ENCODE data around the gene MSI2.

MSI2 gene

DNA sequence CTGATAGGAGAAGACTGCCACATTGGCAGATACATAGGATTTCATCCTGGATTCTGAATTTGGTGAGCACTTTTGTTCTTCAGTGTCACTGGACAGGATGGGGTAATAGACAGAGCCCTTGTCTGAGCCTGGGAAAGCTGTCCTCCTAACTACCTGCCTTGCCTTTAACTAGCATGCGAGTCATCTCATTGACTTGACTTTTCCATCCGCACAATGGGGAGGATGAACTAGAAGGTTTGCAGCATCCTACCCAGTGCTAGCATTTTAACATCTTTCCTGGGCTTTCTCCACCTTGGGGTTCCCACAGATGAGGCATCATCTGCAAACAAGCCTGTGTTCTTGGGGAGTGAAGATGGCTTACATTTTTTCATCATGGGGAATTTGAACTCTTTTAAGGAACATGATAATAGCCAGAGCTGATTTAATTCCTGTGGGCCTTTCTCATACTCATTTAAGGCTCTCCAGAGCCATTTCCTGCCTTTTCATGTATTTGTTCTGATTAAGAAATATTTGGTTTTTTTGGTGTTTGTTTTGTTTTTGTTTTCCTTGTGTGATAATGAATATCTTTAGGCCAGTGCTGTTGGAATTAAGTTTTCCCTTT, 139.5 kb downstream of the MSI2 start:
- Histone ChIP-seq H3K36me3 (replicated peaks) (no peaks in the 10 kb centered on the region), H3K4me1 (no peaks in the 10 kb centered on the region), H3K9me3 (peaks cover 8% of the 10 kb centered on the region; the same call in 1 of the 2 replicates), H3K27me3 (ENCODE audit: low read depth) (no peaks in the 10 kb centered on the region), H3K4me3 (no peak overlapping the region)
- DNase-seq (ENCODE audit: low spot score in 2 of 2): no peak
- in situ Hi-C loops (cut with MboI; ENCODE audit: low sequenced_read_pairs): no loop called here

DNA sequence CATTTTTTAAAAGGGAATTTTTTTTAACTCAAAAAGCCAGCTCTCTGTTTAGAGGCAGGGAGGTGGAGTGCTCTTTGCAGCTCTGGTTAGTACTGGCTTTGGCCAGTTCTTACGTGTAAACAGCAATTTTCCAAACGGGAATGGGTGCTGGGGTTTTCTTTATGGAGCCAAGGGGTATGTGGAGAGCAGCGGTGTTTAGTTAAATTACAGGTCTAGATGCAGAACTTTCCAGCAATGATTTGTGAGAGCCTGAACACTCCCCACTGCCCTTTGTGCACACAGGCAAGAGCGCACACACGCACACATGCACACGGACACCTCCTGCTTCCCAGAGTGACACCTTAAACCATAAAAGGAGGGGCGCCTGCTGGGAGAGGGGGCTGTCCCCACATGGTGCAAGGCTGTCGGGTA, 140.2 kb downstream of the MSI2 start:
- Histone ChIP-seq H3K27me3 (ENCODE audit: low read depth) (no peaks in the 10 kb centered on the region), H3K4me1 (no peaks in the 10 kb centered on the region), H3K9me3 (peaks cover 8% of the 10 kb centered on the region; the same call in 1 of the 2 replicates), H3K36me3 (replicated peaks) (no peaks in the 10 kb centered on the region), H3K4me3 (no peak overlapping the region)
- DNase-seq (ENCODE audit: low spot score in 2 of 2): no peak
- in situ Hi-C loops (cut with MboI; ENCODE audit: low sequenced_read_pairs): no loop called here

GRCh38 chr17:57397402-57397801, 141.1 kb downstream of the MSI2 start:
- no peaks in the 10 kb centered on the region for H3K36me3 ChIP-seq (replicated peaks)
- in situ Hi-C loops (cut with MboI; ENCODE audit: low sequenced_read_pairs): no loop called here
- DNase-seq (ENCODE audit: low spot score in 2 of 2): no peak
- no peak overlapping the region for H3K4me3 ChIP-seq
- H3K27me3 ChIP-seq (ENCODE audit: low read depth): no peaks in the 10 kb centered on the region
- H3K9me3 ChIP-seq: peaks cover 8% of the 10 kb centered on the region; the same call in 1 of the 2 replicates
- no peaks in the 10 kb centered on the region for H3K4me1 ChIP-seq

DNA sequence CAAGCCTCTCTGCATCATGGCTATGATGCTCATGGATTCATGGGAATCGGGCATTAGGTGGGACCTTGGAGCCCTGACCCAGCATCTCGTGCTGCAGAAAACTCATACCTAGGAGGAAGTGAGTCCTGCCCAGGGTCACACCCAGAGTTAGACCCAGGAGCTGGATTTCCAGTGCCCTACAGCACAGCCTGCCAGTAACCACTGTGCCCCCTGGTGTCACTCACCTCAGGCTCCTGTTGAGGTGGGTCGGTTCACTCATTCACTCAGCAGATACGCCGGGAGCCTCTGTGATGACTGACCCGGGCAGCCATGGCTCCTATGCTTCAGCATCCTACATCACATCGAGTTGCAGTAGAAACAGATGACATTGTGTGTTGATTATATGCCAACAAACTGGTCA, 143.4 kb downstream of the MSI2 start:
- in situ Hi-C loops (cut with MboI; ENCODE audit: low sequenced_read_pairs): no loop called here

DNA sequence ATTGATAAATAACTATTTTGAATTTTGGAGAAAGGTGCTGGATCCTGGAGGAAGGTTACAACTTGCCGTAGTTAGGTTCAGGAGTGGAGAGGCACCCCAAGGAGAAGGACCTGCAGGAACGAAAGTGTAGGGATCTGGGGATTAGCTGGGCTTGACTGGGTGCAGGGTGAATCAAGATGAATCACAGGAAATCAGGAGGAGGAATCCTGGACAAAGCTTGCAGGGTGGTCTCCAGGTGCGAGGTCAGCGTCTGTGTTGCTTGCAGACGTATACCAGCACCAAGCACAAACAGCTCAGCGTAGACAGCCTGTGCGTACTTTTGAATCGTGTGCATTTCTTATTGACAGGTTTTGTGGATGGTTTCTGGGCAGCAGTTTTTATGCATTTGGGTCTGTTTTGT, 144.3 kb downstream of the MSI2 start:
- Histone ChIP-seq H3K4me3 (no peak overlapping the region), H3K36me3 (replicated peaks) (no peaks in the 10 kb centered on the region), H3K4me1 (peaks cover 16% of the 10 kb centered on the region), H3K27me3 (ENCODE audit: low read depth) (no peaks in the 10 kb centered on the region), H3K9me3 (no peaks in the 10 kb centered on the region)
- DNase-seq (ENCODE audit: low spot score in 2 of 2): no peak
- in situ Hi-C loops (cut with MboI; ENCODE audit: low sequenced_read_pairs): no loop called here

More for the DNA sequence above, 143.4 kb downstream of the MSI2 start:
- H3K9me3 ChIP-seq: no peaks in the 10 kb centered on the region
- no peak for DNase-seq (ENCODE audit: low spot score in 2 of 2)
- no peak overlapping the region for H3K4me3 ChIP-seq
- no peaks in the 10 kb centered on the region for H3K27me3 ChIP-seq (ENCODE audit: low read depth)
- no peaks in the 10 kb centered on the region for H3K36me3 ChIP-seq (replicated peaks)
- peaks cover 7% of the 10 kb centered on the region for H3K4me1 ChIP-seq

DNA sequence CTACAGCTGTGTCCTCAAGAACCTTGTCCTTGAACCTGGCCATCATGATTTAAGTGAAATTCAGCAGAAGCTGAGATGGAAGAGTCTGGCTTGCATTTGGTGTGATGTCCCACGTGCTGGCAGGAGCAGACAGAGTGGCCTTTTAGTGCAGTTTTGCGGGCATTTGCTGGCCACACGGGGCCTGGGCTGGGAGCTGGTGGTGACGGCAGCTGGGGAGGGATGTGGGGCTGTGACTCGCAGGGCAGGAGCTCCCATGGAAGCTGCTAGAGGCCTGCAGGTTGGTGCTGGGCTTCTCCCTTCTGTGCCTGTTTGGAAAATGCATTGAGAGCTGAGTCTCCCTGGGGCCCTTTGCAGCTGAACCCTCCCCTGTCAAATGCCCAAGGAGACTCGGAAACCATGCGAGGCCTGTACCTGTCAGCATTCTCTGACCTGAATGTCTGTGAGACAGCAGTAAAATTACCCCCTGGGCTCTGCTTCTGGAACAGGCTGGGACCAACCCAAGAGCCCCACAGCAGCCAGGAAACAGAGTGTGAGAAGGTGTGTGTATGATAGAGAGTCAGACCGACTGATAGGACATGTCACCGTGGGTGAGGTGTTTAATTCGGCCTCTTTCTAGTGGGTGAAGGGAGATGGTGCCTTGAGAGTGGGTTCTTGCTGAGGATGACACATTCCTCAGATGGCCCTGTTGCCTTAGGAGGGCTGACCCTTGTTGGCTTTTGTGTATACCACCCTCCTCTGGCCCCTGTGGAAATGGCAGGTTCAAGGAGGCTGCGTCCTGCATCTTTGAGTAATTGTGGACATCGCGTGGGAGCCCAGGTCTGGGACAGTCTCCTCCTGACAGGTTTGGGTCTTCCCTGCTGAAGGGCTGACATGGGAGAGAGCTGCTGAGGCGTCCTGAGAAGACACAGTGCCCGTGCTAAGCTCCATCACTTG, 145.5 kb downstream of the MSI2 start:
- Histone ChIP-seq H3K4me1 (peaks cover 24% of the 10 kb centered on the region), H3K4me3 (no peak overlapping the region), H3K36me3 (replicated peaks) (no peaks in the 10 kb centered on the region), H3K27me3 (ENCODE audit: low read depth) (no peaks in the 10 kb centered on the region), H3K9me3 (no peaks in the 10 kb centered on the region)
- DNase-seq (ENCODE audit: low spot score in 2 of 2): peak in 1 of 2 experiments; percentile 37
- in situ Hi-C loops (cut with MboI; ENCODE audit: low sequenced_read_pairs): no loop called here

DNA sequence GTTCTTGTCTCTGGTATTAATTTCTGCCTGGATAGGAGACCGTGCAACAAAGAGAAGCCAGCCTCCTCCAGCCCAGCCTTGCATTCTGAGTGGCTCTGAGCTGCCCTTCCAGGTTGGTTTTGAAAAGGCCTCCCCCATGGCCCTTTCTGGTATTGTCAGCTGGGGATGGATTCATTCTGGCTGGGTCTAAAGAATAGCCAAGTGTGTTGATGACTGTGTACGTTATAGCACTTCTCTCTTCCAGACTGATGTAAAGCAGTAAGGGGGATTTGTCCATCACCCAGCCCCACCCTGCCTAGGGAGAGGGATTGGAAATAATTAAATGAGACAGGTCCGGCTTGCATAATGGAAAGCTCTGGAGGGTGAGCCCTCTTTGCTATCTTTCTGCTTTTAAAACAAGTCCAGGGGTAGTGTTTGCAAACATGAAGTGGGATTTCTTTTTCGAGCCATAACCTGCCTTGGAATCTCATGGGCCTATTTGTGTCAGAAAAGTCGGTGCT, 146.4 kb downstream of the MSI2 start:
- H3K4me3 ChIP-seq: no peak overlapping the region
- no peaks in the 10 kb centered on the region for H3K9me3 ChIP-seq
- in situ Hi-C loops (cut with MboI; ENCODE audit: low sequenced_read_pairs): no loop called here
- no peak for DNase-seq (ENCODE audit: low spot score in 2 of 2)
- no peaks in the 10 kb centered on the region for H3K27me3 ChIP-seq (ENCODE audit: low read depth)
- H3K36me3 ChIP-seq (replicated peaks): no peaks in the 10 kb centered on the region
- H3K4me1 ChIP-seq: peaks cover 33% of the 10 kb centered on the region

DNA sequence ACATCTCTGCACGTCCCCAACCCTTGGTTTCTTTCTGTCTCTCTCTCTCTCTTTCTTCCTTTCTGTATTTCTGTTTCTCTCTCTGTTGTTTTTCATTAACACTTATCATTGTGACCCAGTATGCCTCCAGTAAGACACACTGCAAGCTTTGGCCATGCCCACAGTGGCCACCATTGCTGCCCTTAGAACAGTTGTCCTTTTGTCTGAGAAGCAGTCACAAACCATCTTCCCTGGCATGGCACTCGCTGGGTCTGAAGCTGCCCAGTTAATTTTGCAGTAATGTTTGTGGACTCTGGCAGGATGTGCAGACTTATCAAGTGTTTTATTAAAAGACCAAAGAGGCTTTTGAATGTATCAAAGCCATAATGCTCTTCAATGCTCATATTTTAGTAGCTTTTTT, 146.9 kb downstream of the MSI2 start:
- DNase-seq (ENCODE audit: low spot score in 2 of 2): no peak
- H3K36me3 ChIP-seq (replicated peaks): no peaks in the 10 kb centered on the region
- H3K4me3 ChIP-seq: no peak overlapping the region
- in situ Hi-C loops (cut with MboI; ENCODE audit: low sequenced_read_pairs): no loop called here
- peaks cover 38% of the 10 kb centered on the region for H3K4me1 ChIP-seq
- no peaks in the 10 kb centered on the region for H3K9me3 ChIP-seq
- no peaks in the 10 kb centered on the region for H3K27me3 ChIP-seq (ENCODE audit: low read depth)

GRCh38 chr17:57404073-57404472, 147.8 kb downstream of the MSI2 start:
- H3K9me3 ChIP-seq: no peaks in the 10 kb centered on the region
- peaks cover 46% of the 10 kb centered on the region for H3K4me1 ChIP-seq
- no peak overlapping the region for H3K4me3 ChIP-seq
- H3K27me3 ChIP-seq (ENCODE audit: low read depth): no peaks in the 10 kb centered on the region
- no peaks in the 10 kb centered on the region for H3K36me3 ChIP-seq (replicated peaks)
- in situ Hi-C loops (cut with MboI; ENCODE audit: low sequenced_read_pairs): no loop called here
- DNase-seq (ENCODE audit: low spot score in 2 of 2): no peak

GRCh38 chr17:57404795-57405490, 148.6 kb downstream of the MSI2 start:
- no peaks in the 10 kb centered on the region for H3K9me3 ChIP-seq
- H3K27me3 ChIP-seq (ENCODE audit: low read depth): no peaks in the 10 kb centered on the region
- H3K4me3 ChIP-seq: no peak overlapping the region
- H3K36me3 ChIP-seq (replicated peaks): no peaks in the 10 kb centered on the region
- H3K4me1 ChIP-seq: peaks cover 49% of the 10 kb centered on the region
- in situ Hi-C loops (cut with MboI; ENCODE audit: low sequenced_read_pairs): no loop called here
- no peak for DNase-seq (ENCODE audit: low spot score in 2 of 2)

- Histone ChIP-seq H3K4me3 (no peak overlapping the region), H3K27me3 (ENCODE audit: low read depth) (no peaks in the 10 kb centered on the region), H3K4me1 (peaks cover 49% of the 10 kb centered on the region), H3K36me3 (replicated peaks) (no peaks in the 10 kb centered on the region), H3K9me3 (no peaks in the 10 kb centered on the region)
- in situ Hi-C loops (cut with MboI; ENCODE audit: low sequenced_read_pairs): no loop called here
- DNase-seq (ENCODE audit: low spot score in 2 of 2): peak; percentile 20 to 70
These were observed 149.3 kb downstream of the MSI2 start for GRCh38 chr17:57405491-57406072.

DNA sequence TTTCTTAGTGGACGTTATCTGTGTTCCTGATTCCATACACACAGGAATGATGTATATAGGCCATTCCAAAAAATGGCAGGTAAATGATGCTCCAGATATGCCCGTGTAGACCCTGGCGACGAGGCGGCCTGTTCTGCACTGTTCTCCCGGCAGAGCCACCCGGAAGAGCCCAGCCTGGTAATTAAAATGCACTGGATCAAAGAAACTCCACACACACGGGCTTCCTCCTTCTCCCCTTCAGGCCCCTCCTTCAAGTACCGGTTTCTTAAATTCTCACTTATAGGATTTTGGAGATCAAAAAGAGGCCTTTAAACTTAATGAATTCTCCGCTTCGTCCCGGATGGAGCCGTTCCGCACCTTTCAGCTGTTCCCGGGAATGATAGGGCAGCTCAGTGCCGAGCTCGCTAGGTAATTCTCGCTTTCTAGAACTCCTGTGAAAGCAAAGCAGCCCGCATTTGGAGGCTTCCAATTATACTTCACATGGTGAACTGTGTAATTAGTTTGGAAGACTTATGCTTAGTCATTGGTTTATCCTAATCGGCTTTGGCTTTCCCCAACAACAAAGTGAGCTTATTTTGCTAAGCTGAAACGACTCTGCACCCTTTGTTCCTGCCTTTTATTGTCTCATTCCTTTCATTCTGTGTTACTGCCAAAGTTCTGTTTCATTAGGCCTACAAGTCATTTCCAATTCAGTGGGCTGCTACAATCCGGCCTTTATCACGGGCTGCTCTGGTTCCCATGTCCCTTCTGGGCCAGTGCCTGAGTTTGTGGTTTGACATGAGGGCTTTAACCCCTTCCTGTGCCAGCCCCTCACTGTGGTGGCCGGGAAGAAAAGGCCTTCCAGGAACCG, 150.0 kb downstream of the MSI2 start:
- Histone ChIP-seq H3K4me3 (peak overlapping the region; percentile 8), H3K27me3 (ENCODE audit: low read depth) (no peaks in the 10 kb centered on the region), H3K9me3 (no peaks in the 10 kb centered on the region), H3K4me1 (peaks cover 49% of the 10 kb centered on the region), H3K36me3 (replicated peaks) (no peaks in the 10 kb centered on the region)
- in situ Hi-C loops (cut with MboI; ENCODE audit: low sequenced_read_pairs): no loop called here
- DNase-seq (ENCODE audit: low spot score in 2 of 2): peak; percentile 91 to 99

GRCh38 chr17:57406981-57407286, 150.6 kb downstream of the MSI2 start:
- in situ Hi-C loops (cut with MboI; ENCODE audit: low sequenced_read_pairs): no loop called here

More at GRCh38 chr17:57406981-57407286, 150.6 kb downstream of the MSI2 start:
- no peaks in the 10 kb centered on the region for H3K9me3 ChIP-seq
- 0 out of 2 replicates have a peak overlapping the region, but pooled peaks have one; percentile 2 for H3K4me3 ChIP-seq
- H3K27me3 ChIP-seq (ENCODE audit: low read depth): no peaks in the 10 kb centered on the region
- no peaks in the 10 kb centered on the region for H3K36me3 ChIP-seq (replicated peaks)
- H3K4me1 ChIP-seq: peaks cover 49% of the 10 kb centered on the region
- no peak for DNase-seq (ENCODE audit: low spot score in 2 of 2)
